CD1c-positive myeloid dendritic cell (primary cell): ENCODE results near the gene SAP30.

ENCODE experiments used
- DNase-seq: peaks from one replicate; pipeline ENCODE4 v3.0.0-alpha.2; 2016; ENCODE audit errors: extremely low spot score

The SAP30 gene, protein sequence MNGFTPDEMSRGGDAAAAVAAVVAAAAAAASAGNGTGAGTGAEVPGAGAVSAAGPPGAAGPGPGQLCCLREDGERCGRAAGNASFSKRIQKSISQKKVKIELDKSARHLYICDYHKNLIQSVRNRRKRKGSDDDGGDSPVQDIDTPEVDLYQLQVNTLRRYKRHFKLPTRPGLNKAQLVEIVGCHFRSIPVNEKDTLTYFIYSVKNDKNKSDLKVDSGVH

DNA sequence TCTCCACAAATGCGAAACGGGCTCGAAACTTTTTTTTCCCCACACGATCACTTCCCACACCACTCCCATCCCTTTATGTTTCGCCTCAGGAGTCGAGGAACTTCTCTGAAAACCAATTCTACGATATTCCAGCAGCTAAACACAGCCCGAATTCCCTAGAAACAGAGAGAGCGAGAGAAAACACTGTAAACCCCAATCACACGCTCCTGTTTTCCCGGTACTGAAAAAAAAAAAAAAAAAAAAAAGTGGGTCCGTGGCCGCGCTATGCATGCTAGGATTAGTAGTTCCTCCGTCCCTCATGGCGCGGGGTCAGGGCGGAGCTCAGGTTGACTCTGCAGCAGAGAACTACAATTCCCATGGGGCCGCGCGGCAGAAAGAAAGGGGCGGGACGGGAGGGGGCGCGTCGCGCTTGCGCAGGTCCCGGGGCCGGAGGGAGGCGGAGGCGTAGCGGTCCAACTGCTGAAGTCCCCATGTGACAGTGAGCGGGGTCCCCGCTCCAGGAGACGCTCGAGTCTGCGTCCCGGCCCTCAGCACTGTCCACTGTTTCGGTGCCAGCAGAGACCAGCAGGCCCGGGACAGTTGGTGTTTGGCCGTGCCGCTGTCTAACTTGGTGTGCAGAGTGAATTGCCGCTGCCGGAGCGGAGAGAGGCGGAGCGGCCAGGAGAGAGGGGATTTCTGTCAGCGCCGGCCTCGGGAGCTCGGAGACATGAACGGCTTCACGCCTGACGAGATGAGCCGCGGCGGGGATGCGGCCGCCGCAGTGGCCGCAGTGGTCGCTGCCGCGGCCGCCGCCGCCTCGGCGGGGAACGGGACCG is at the start of gene SAP30:
TSS of gene SAP30 (plus strand) at position 478 of the 815 bp plus-strand sequence. CDS start at position 707, 229 bp downstream.
- DNase-seq: peak; percentile 98

DNA sequence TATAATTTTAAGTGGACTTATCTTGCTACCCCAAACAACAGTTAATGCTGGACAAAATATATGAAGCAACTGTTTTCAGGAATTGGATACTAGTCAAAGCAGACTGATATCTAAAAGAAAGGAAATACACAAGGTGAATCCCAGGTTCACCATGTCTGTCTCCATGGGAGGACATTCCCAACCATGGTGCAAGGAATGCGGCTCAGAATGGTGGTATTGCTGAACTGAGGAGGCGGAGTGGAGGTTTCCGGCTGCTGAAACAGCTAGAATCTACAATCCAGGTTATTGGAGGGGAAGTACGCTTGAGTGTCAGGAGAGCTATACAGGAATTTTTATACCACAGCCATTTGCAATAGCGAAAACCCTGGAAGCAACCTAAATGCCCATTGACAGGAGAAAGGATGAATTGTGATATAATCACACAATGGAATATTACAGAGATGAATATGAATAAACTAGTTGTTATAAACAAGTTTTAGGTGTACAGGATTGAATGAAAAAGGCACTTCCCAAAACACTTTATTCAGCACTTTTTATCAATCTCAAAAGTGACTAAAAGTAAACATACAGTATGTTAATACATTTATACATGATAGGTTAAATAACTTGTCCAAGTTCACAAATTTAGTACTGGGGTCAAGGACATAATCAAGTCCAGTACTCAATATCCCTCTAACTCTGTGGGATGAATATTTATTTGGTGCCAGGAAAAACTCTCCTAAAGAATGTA is 45.6 kb upstream of the SAP30 start:
- no peak for DNase-seq

DNA sequence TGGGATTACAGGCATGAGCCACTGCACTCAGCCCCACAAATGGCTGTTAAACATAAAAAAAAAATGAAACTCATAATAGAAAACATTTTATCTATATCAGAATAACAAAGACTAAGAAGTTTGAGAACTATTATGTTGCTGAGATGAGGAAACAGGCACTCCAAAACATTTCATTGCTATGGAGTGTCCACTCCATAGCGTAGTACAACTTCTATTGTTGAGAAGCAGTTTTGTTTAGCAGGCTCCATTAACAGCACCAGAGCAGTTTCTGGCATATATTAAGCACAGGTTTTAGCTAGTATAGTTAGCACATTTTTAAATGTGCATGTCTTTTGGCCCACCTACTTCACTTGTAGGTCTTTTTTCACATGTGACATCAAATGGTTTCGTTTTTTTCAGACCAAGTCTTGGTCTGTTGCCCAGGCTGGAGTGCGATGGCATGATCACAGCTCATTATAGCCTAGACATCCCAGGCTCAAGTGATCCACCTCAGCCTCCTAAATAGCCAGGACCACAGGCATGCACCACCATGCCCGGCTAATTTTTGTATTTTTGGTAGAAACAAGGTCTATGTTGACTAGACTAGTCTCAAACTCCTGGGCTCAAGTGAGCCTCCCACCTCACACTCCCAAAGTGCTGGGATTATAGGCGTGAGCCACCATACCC is 42.4 kb upstream of the SAP30 start:
- DNase-seq: no peak

DNA sequence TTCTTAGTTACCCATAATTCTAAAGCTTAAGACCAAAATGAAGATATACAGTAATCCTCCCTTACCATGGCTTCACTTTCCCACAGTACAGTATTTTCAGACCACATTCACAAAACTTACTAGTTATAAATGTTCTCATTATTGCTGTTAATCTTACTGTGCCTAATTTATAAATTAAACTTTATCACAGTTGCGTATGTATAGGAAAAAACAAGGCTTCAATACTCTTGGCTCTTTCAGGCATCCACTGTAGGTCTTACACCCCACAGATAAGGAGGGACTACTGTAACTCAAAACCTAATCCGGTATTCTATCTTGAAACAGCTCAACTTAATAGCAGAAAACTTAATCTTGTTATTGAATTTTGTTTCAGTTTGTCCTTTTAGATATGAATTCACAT is 40.2 kb upstream of the SAP30 start:
- DNase-seq: no peak

DNA sequence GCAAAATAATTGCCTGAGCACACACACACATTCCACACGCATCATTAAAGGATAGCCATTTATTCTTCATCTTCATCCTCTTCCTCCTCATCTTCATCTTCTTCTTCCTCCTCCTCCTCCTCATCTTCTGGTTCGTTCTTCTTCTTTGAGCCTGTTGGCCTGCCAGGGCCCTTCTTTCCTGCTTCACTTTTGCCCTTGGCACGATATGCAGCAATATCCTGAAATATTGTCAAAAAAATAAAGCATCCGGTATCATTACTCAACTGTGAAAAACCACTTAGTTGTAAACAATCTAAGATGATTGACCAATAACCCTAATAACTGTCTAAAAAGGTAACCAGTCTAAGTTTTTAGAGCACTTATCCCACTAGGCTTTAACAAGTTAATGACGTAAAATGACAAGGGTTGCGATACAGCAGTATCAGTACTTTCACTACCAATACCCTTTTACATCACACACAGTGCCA is 38.7 kb upstream of the SAP30 start:
- DNase-seq: peak; percentile 48

DNA sequence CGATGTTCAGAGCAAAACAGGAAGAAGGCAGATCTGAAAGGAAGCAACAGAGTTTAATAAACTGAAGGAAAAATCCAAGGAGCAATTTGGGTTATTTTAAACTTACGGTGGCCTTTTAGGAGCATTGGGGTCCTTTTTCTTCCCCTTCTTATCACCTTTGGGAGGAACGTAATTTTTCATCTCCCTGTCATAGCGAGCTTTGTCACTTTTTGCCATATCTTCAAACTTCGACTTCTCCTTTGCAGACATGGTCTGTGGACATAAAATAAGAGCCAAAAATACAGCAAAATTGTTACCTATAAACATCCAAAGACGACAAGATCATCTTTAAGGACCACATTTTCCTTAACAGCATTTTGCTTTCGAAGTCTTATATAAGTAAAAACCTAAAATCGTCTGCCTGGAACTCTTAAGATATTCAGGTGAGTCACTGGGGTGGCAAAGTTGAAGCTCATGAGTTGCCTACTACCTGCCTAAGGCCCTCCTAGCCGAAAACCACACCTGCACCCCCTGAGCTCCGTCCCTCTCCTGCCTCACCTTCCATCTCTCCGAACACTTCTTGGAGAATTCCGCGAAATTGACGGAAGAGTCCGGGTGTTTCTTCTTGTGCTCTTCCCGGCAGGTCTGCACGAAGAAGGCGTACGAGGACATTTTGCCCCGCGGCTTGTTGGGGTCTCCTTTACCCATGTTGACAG is 37.6 kb upstream of the SAP30 start:
- DNase-seq: peak; percentile 26

DNA sequence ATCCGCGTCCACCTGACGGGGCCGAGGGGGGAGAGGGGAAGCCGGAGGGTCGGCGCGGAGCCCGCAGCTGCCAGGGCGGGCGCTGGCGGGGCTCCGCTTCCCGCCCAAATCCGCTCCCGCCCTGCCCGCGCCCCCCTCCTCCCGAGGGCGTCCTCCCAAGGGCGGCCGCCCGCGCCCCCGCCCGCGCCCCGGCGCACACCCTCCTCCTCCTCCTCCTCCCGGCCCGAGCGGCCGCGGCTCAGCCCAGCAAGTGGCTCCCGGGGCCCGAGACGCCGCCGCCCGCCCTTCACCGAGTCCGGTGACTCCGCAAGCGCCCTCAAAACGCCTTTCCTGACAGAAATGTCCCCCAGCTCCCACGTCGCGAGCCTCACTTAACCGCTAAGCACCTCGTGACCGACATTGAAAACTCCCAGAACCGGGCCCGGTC is 37.1 kb upstream of the SAP30 start:
- DNase-seq: peak; percentile 74

DNA sequence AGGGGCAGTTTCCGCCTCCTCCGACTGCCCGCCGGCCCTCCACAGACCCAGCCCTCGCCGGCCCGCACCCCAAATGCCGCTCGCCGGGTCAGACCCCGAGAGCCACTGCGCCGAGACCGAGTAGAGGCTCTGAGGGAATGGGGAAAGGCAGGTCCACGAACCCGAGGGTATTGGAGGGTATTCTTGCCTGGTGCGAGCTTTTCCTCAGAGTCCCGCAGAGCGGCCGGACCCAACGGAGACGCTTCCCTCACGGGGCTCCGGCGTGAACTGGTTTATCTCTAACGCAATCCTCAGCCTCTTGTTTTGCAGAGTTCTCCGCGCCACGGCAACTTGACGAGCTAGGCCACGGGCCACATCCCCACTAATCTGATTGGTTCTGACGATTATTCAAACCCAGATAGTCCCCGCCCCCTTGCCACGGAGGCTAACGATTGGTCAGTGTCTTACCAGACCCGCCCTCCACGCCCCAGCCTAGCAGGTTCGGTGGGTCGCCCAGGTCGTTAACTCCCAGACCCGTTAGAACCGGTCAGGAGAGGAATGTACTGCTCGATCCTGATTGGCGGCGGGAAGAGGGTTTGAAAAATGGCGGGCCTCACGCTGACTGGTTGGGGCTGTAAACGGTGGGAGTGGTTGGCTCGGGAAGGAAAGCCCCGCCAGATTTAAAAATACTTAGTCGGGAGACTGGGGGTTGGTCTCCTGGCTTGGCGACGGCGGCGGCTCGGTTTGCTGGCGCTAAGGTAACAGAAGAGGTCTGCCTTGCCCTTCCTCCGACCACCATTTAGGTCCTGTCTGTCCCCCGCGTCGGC is 36.5 kb upstream of the SAP30 start, which contains the start of gene HMGB2:
TSS of gene HMGB2 (minus strand) at position 274 of the 806 bp plus-strand sequence. CDS start 709 bp downstream, outside the sequence.
- DNase-seq: peak; percentile 100

DNA sequence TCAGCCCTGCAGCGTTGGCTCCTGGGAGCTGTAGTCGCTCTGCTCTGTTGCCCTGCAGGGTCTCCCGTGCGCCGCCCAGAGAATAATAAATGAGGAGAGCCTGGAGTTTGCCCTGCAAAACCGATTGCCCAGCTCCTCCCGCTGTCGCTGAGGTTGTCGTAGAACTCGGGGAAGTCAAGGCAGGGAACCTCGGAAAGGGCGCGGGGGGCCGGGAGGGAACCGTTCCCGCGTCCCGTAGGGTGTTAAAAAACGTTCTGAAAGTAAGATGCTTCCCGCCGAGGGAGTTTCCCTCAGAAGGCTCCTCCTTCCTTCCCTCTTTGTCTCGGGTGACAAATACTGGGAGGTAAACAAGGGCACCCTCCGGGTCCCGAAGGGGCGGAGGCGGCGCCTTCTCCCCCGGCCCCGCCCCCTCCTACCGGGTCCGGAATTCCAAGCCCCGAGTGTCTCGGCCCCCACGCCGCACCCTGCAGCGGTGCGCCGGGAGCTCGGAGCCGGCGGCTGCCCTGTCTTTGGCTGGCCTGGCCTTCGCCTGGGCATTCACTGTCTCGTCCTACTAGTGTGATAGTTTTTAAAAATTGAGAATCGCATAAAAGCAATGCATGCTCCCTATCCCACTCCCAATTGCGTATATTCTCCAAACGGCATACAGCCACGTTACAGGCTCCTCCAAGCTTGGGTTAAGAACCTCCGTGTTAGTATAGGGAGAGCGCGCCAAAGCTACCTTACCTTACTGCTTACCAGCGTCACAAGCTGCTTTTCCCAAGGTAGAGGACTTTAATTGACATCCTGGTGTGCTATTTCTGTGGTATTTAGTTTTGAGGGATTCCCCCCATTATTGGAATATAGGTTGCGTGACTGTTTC is 35.6 kb upstream of the SAP30 start:
- peak; percentile 66 for DNase-seq

DNA sequence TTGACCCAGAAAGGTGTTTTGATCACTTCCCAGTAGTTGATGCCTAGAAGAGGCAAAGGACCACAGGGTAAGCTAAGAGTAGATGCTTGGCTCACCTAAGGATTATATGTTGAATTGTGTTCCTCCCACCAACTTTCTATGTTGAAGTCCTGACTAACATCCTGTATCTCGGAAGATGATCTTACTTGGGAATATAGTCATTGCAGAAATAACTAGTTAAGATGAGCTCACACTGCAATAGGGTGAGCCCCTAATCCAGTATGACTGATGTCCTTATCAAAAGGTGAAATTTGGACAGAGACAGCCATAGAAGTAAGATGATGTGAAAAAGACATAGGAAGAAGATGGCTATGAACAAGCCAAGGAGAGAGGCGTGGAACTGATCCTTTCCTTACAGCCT is 33.3 kb upstream of the SAP30 start:
- DNase-seq: no peak

DNA sequence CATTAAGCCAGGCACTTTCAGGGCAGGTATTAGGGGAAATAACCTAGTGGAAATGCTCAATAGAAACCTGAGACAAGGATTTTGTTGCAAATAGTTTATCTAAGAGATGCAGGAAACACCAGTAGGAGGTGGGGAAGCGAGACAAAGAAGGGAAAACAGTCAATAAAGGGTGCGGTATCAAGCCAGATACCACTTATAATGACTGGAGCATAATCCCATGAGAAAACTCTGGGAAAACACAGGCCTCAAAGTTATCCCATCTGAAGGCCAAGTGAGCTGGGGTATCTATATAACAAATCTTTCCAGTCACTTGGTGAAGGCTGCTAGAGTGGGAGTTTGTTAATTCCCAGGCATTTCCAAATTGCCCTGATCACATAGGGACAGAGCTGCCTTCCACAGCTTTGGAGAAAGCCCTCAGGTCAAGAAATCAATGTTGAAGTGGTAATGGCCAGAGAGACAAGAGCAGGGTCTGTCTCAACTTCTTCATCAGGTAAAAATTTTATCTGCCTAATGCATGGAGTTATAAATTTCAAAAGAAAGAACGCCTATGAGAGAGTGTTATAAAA is 26.8 kb upstream of the SAP30 start:
- DNase-seq: no peak

DNA sequence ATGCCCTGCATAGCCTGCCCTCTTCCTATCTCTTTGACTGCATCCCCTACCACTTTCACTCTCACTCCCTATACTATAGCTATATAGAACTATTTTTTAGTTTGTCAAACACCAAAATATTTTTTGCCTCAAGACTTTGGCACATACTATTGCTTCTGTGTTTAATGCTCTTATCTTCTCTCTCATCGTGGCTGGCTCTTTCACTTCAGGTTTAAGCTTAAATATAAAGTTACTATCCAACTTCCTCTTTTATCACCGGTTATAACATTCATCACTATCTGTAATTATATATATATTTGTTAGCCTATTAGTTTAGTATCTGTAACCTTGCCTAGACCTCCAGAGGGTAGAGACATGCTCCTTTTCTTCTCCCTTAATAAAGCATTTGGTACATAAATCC is 25.1 kb upstream of the SAP30 start:
- peak; percentile 18 for DNase-seq

DNA sequence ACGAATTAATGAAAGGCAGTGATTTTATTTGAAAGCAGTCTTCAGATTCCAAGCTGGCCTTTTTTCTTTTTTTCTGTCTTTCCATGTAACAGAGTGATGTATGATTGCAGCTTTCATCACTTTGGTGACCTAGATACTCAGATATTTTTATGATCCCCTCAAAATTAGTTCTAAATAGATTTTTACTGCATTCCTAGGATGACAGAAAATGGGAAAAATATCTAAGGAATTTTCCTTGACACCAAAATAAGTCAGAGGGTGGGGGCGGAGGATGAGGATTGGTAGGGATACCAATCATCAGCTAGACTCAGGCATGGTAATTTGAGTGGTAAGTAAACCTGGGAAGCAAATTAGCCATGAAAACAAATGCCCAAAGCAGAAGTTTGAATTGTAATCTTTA is 24.7 kb upstream of the SAP30 start:
- no peak for DNase-seq

DNA sequence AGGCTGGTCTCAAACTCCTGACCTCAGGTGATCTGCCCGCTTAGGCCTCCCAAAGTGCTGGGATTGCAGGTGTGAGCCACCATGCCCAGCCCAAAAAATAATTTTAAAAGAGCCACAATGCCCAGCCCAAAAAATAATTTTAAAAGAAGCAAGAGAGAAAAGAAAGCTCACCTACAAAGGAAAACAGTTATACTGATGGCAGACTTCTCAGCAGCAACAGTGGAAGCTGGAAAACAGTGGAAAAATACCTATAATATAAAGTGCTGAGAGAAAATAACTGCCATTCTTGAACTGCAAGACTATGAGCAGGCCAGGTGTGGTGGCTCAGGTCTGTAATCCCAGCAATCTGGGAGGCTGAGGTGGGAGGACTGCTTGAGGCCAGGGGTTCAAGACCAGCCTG is 23.3 kb upstream of the SAP30 start:
- no peak for DNase-seq

DNA sequence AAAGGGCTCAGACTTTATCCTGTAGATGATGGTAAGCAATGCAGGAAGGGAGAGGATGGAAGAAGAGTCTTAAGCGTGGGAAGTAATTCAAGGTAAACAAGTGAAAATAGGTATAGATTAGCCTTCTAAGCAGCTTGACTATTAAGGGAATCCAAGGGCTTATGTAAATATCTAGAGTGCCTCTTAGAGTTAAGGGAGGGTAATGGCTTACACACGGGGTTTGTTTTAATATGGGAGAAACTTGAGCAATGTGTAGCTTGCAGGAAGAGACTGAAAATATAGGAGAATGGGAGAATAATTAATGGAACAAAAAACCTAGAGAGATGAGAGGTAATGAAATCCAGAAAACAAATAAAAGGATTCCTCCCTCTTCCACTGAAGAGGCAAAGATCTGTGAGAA is 12.8 kb upstream of the SAP30 start:
- DNase-seq: no peak

DNA sequence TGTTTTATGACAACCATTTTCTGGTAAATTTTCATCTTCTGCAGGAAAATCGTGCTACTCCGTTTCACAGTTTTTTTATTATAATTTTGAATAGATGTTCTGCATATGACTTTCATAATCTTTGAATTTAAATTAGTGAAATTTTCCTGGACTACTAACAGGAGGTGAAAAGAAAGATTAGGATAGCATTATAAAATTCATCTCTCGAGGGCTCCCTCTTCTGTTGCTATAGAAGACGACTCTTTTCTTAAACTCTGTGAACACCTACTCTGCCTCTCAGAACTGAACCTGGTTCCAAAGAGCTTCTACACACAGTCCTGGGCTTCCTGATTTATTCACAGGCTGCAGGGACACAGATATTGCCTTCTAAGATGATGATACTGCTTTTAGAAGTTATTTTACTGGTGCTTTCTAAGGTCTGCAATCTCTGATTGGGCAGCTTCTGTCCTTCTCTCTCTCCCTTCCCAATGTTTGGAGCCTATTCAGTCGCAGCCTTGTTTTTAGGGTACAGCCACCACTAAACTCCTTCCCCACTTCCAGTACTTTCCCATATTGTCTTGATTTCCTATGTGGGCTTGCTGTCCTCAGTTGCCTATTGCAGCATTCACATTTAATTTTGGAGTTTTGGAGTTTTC is 10.1 kb upstream of the SAP30 start:
- no peak for DNase-seq

DNA sequence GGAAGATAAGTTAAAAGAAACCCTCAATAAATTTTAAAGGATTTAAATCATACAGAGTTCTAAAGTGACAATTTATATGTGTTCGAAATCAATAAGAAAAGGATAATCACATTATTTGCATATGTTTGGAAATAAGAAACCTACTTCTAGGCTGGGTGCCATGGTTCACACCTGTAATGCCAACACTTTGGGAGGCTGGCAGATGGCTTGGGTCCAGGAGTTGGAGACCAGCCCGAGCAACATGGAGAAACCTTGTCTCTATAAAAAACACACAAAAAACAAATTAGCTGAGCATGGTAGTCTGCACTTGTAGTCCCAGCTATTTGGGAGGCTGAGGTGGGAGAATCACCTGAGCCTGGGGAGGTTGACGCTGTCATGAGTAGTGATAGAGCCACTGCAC is 8.1 kb upstream of the SAP30 start:
- no peak for DNase-seq

DNA sequence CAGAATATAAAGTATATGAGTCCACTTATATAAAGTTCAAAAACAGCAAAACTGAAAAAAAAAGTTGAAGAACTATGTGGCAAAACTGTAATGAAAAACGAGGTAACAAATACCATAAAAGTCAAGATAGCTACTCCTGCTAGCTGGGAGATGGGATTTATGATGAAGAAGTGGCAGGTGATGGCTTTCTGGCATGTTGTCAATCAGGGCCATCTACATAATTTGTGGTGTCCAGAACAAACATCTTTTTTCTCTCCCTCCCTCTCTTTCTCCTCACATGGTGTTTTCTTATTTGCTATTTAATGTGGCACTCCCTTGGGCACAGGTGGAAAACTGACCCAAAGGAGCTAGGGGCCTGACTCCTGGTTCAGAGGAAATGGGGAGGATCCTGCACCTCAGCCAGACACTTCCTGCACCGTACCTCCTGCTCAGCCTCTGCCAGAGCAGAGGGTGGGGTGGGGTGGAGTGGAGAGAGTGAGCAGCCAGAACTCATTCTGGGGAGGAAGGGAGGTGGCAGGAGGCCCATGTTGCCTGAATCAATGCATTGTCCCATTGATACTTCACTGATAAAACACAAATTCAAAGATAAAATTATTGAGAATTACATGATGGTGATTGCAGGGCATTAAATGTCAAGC is 5.3 kb upstream of the SAP30 start:
- DNase-seq: no peak
